HepG2 (cell line): ENCODE results near the gene NACC2. TPM values are rescaled to one million over a fixed set of nuclear protein-coding genes. Genes with fewer than 3 reads are reported as not detected.

Source experiments
- GMEB1 ChIP-seq: sonication (generic); formaldehyde crosslinking; IDR thresholded peaks from 2 replicates; pipeline ENCODE4 v1.5.1; 2020; ENCODE audit warnings: missing genetic modification reagents, mild to moderate bottlenecking, borderline replicate concordance
- IRF9 ChIP-seq: sonication (generic); formaldehyde crosslinking; IDR thresholded peaks from 2 replicates; pipeline ENCODE4 v1.8.0; 2022; ENCODE audit warnings: missing genetic modification reagents, mild to moderate bottlenecking, borderline replicate concordance
- MEF2D ChIP-seq: sonication (generic); formaldehyde crosslinking; IDR thresholded peaks from 2 replicates; pipeline ENCODE4 v1.5.1; 2020; ENCODE audit warnings: mild to moderate bottlenecking, missing genetic modification reagents
- PTBP1 ChIP-seq: fragments of 200-400 bp; formaldehyde crosslinking; IDR thresholded peaks from 2 replicates; pipeline ENCODE4 v1.6.1; 2018; ENCODE audit warnings: low read length, low read depth; ENCODE audit not compliant: poor library complexity, severe bottlenecking
- REPIN1 ChIP-seq: sonication (generic); formaldehyde crosslinking; IDR thresholded peaks from 2 replicates; pipeline ENCODE4 v1.8.0; 2022; ENCODE audit warnings: missing genetic modification reagents, low read depth, mild to moderate bottlenecking, borderline replicate concordance
- SP140L ChIP-seq: sonication (generic); formaldehyde crosslinking; IDR thresholded peaks from 2 replicates; pipeline ENCODE4 v1.4.0; 2020; ENCODE audit warnings: missing genetic modification reagents, borderline replicate concordance
- ZBTB21 ChIP-seq: sonication (generic); formaldehyde crosslinking; IDR thresholded peaks from 2 replicates; pipeline ENCODE4 v1.4.0; 2020; ENCODE audit warnings: missing genetic modification reagents
- ZMAT3 ChIP-seq: sonication (generic); formaldehyde crosslinking; conservative IDR thresholded peaks from 2 replicates; pipeline ENCODE4 v1.7.0; 2021; ENCODE audit warnings: missing genetic modification reagents
- ZNF274 ChIP-seq: sonication (generic); formaldehyde crosslinking; IDR thresholded peaks from 2 replicates; pipeline ENCODE4 v1.5.1; 2020; ENCODE audit warnings: mild to moderate bottlenecking, missing genetic modification reagents
- ZNF350 ChIP-seq: sonication (generic); formaldehyde crosslinking; IDR thresholded peaks from 2 replicates; pipeline ENCODE4 v1.4.0; 2020; ENCODE audit warnings: mild to moderate bottlenecking, low read depth, missing genetic modification reagents, borderline replicate concordance
- ZNF432 ChIP-seq: sonication (generic); formaldehyde crosslinking; IDR thresholded peaks from 2 replicates; pipeline ENCODE4 v1.5.0; 2020; ENCODE audit warnings: missing genetic modification reagents, mild to moderate bottlenecking, borderline replicate concordance
- ZSCAN21 ChIP-seq: sonication (generic); formaldehyde crosslinking; IDR thresholded peaks from 2 replicates; pipeline ENCODE4 v1.8.0; 2022; ENCODE audit warnings: mild to moderate bottlenecking, missing genetic modification reagents, moderate library complexity, borderline replicate concordance
- ZZZ3 ChIP-seq: sonication (generic); formaldehyde crosslinking; IDR thresholded peaks from 2 replicates; pipeline ENCODE4 v1.4.0; 2020; ENCODE audit warnings: missing genetic modification reagents, mild to moderate bottlenecking, borderline replicate concordance
- polyA plus RNA-seq, 8 experiments: library from polyadenylated mRNA; depleted of rRNA in 3 of 8; stranded (reverse) in 7 of 8; unstranded in 1 of 8; fragments of >200 nt; fragmentation: Illumina TruSeq in 4 of 8; extraction: Trizol in 4 of 8; gene quantifications; 2 replicates each; pipeline versions ENCODE4 v1.2.1 to v1.2.3, GENCODE V29; 2011 to 2016; ENCODE audit warnings: low read depth in 4 of 8, missing spikeins in 1 of 8, mixed read lengths in 1 of 8; ENCODE audit not compliant: insufficient read depth in 1 of 8
- total RNA-seq, 5 experiments: library from RNA; depleted of rRNA; stranded (reverse); fragments of >200 nt; fragmentation: Illumina TruSeq; extraction: Trizol; gene quantifications; 2 replicates each; pipeline ENCODE4 v1.2.3, GENCODE V29; 2016; ENCODE audit warnings: low read depth in 1 of 5
- TF ChIP-seq, protein P1 (sequence below): sonication (generic); formaldehyde crosslinking; IDR thresholded peaks from 2 replicates; pipeline ENCODE4 v1.5.1; 2020; ENCODE audit warnings: mild to moderate bottlenecking, moderate library complexity, missing genetic modification reagents
- TF ChIP-seq, protein P2 (sequence below): sonication (generic); formaldehyde crosslinking; IDR thresholded peaks from 2 replicates; pipeline ENCODE4 v1.8.0; 2022; ENCODE audit warnings: missing genetic modification reagents, mild to moderate bottlenecking, moderate library complexity, borderline replicate concordance
- TF ChIP-seq, protein P3 (sequence below): sonication (generic); formaldehyde crosslinking; IDR thresholded peaks from 2 replicates; pipeline ENCODE4 v1.5.1; 2020; ENCODE audit warnings: mild to moderate bottlenecking, missing genetic modification reagents

The NACC2 gene
- total and polyA plus RNA-seq, 2 of the 13 experiments (the other 11 are each of a cell fraction or from before 2014, with no cell fraction given), result 5.9 to 12.3 TPM

DNA sequence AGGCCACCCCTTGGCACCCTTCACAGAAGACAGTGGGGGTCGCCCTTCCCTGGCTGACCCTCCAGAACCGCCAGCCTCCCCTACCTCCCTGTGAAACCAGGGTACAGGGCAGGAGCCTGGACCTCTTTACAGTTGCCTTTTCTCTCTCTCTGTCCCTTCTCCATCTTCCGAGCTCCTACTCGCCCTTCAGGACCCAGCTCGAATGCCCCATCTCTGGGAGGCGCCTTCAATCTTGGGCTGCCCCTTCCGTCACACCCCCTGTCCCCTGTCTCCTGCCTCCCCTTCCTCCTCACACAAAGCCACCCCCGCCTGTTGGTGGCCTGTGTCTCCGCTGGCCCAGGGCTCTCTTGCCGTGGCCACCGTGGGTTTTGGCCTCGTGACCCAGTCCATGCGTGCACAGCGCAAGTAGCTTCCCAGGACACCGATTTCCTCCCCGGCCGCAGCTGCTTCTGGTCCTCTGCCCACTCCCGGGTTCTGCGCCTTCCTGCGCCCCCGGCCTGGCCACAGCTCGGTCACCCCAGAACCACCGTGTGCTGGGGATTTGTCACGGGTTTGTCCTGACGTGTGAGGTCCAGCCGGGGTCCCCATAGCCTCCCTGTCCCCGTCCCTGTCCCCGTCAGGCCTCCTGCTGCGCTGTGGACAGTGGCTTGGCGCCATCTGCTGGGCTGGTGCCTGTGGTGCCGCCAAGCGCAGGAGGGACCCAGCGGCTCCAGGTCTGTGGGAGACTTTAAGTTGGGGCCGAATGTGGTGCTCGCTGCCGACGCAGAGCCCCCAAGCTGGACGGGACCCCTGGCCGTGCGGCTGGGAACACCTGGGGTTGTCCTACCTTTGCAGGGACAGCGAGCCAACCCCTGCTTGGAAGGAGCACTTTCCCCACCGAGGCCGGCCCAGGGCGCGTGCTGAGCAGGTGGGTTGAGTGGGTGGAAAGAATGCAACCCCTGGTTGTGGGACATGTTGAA is 27.6 kb upstream of the NACC2 start (continued):
- TF ChIP-seq ZZZ3 (CRISPR knock-in tag) (no peak), REPIN1 (CRISPR knock-in tag) (peak; percentile 64; the same call in 1 of the 2 replicates), ZNF432 (no peak), ZMAT3 (CRISPR knock-in tag) (0 out of 2 replicates have a peak, but pooled peaks have one; percentile 50), ZNF274 (CRISPR knock-in tag) (peak; percentile 80; the same call in 1 of the 2 replicates), ZBTB21 (CRISPR knock-in tag) (no peak), ZSCAN21 (CRISPR knock-in tag) (peak; percentile 68; the same call in 1 of the 2 replicates), GMEB1 (peak; percentile 26; the same call in 1 of the 2 replicates), ZNF350 (CRISPR knock-in tag) (peak; percentile 53), IRF9 (CRISPR knock-in tag) (peak; percentile 25; the same call in 1 of the 2 replicates), PTBP1 (peak; percentile 1), SP140L (CRISPR knock-in tag) (no peak), MEF2D (CRISPR knock-in tag) (peak; percentile 59; the same call in 1 of the 2 replicates)
- TF ChIP-seq, protein P1, sequence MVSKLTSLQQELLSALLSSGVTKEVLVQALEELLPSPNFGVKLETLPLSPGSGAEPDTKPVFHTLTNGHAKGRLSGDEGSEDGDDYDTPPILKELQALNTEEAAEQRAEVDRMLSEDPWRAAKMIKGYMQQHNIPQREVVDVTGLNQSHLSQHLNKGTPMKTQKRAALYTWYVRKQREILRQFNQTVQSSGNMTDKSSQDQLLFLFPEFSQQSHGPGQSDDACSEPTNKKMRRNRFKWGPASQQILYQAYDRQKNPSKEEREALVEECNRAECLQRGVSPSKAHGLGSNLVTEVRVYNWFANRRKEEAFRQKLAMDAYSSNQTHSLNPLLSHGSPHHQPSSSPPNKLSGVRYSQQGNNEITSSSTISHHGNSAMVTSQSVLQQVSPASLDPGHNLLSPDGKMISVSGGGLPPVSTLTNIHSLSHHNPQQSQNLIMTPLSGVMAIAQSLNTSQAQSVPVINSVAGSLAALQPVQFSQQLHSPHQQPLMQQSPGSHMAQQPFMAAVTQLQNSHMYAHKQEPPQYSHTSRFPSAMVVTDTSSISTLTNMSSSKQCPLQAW (CRISPR knock-in tag), result peak; percentile 86; the same call in 1 of the 2 replicates
- TF ChIP-seq, protein P2, sequence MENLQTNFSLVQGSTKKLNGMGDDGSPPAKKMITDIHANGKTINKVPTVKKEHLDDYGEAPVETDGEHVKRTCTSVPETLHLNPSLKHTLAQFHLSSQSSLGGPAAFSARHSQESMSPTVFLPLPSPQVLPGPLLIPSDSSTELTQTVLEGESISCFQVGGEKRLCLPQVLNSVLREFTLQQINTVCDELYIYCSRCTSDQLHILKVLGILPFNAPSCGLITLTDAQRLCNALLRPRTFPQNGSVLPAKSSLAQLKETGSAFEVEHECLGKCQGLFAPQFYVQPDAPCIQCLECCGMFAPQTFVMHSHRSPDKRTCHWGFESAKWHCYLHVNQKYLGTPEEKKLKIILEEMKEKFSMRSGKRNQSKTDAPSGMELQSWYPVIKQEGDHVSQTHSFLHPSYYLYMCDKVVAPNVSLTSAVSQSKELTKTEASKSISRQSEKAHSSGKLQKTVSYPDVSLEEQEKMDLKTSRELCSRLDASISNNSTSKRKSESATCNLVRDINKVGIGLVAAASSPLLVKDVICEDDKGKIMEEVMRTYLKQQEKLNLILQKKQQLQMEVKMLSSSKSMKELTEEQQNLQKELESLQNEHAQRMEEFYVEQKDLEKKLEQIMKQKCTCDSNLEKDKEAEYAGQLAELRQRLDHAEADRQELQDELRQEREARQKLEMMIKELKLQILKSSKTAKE (CRISPR knock-in tag), result no peak
- TF ChIP-seq, protein P3, sequence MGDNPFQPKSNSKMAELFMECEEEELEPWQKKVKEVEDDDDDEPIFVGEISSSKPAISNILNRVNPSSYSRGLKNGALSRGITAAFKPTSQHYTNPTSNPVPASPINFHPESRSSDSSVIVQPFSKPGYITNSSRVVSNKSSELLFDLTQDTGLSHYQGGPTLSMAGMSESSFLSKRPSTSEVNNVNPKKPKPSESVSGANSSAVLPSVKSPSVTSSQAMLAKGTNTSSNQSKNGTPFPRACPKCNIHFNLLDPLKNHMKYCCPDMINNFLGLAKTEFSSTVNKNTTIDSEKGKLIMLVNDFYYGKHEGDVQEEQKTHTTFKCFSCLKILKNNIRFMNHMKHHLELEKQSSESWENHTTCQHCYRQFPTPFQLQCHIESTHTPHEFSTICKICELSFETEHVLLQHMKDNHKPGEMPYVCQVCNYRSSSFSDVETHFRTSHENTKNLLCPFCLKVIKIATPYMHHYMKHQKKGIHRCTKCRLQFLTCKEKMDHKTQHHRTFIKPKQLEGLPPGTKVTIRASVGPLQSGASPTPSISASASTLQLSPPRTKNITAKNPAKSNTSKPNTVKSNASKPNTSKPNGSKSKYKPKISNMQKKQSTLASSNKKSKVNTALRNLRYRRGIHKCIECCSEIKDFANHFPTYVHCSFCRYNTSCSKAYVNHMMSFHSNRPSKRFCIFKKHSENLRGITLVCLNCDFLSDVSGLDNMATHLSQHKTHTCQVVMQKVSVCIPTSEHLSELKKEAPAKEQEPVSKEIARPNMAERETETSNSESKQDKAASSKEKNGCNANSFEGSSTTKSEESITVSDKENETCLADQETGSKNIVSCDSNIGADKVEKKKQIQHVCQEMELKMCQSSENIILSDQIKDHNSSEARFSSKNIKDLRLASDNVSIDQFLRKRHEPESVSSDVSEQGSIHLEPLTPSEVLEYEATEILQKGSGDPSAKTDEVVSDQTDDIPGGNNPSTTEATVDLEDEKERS, result peak; percentile 58; the same call in 1 of the 2 replicates
